HCT116 (cell line): ENCODE data around the gene UNKL. TPM values are rescaled to one million over a fixed set of nuclear protein-coding genes. Genes with fewer than 3 reads are reported as not detected.

ENCODE experiments used
- ATAC-seq: fragments of 200-7000 bp; cut with Tn5 transposase; 2 replicates; pipeline ENCODE4 v1.9.1; 2020; ENCODE audit warnings: mild to moderate bottlenecking, moderate library complexity
- BruUV-seq: library from RNA; stranded (reverse); fragments of 400-500 nt; replicated peaks from 2 replicates; lab custom pipeline; 2021; lab: Mats Ljungman, UMichigan
- CTCF ChIA-PET: fragments of 300-600 bp; sonication (Branson Sonifier 250); formaldehyde crosslinking; loops from one replicate; lab custom pipeline; 2021; ENCODE audit warnings: antibody characterized with exemption; lab: Charles Lee
- POLR2A ChIA-PET: fragments of 300-600, 350-600 bp; sonication (Branson Sonifier 250); formaldehyde crosslinking; loops from one replicate; lab custom pipeline; 2021; ENCODE audit warnings: antibody characterized with exemption; lab: Charles Lee
- RAD21 ChIA-PET, 2 experiments: fragments of 300-600 bp; sonication (Branson Sonifier 250); formaldehyde crosslinking; loops; one replicate each; lab custom pipeline; 2023; ENCODE audit warnings: low total read pairs in 2 of 2; ENCODE audit not compliant: uncharacterized antibody in 2 of 2, unreplicated experiment in 2 of 2, low non-redundant PET in 1 of 2; lab: Charles Lee
- DNase-seq: peaks from one replicate; pipeline ENCODE4 v3.0.0-alpha.2; 2010; ENCODE audit warnings: low read depth, low spot score
- H2AFZ ChIP-seq: fragments of 200-600 bp; shearing (Covaris generic), sonication (generic); 2 replicates; pipeline ENCODE4 v1.6.1; 2017; ENCODE audit warnings: low read depth, mixed run types, mixed read lengths, antibody characterized with exemption, low read length; ENCODE audit not compliant: poor library complexity, severe bottlenecking
- H3K27ac ChIP-seq: 2 replicates; pipeline ENCODE4 v1.5.1; 2012; ENCODE audit warnings: low read depth, low read length
- H3K27me3 ChIP-seq: fragments of 200-600 bp; sonication (generic); 2 replicates; pipeline ENCODE4 v1.6.1; 2016; ENCODE audit warnings: mixed run types, low read length, mixed read lengths; ENCODE audit not compliant: insufficient read depth
- H3K36me3 ChIP-seq, 2 experiments: fragments of 200-500 bp in 1 of 2; fragments of 200-600 bp in 1 of 2; sonication (Bioruptor generic) in 1 of 2; sonication (generic) in 1 of 2; 2 replicates each; pipeline versions ENCODE4 v1.5.1 to v1.6.1; 2014 to 2016; ENCODE audit warnings: low read length in 2 of 2, inconsistent platforms in 1 of 2, mixed read lengths in 1 of 2, mixed run types in 1 of 2; ENCODE audit not compliant: insufficient read depth in 2 of 2, control insufficient read depth in 1 of 2
- H3K4me1 ChIP-seq, 2 experiments: fragments of 200-600 bp in 1 of 2; sonication (generic) in 1 of 2; 2 replicates each; pipeline versions ENCODE4 v1.5.1 to v1.6.1; 2012 to 2017; ENCODE audit warnings: low read length in 2 of 2, inconsistent platforms in 1 of 2, mild to moderate bottlenecking in 1 of 2, mixed read lengths in 1 of 2, mixed run types in 1 of 2, moderate library complexity in 1 of 2; ENCODE audit not compliant: insufficient read depth in 2 of 2, control insufficient read depth in 1 of 2
- H3K4me2 ChIP-seq: fragments of 200-600 bp; sonication (generic); 2 replicates; pipeline ENCODE4 v1.6.1; 2017; ENCODE audit warnings: mixed run types, low read length, mixed read lengths
- H3K4me3 ChIP-seq, 2 experiments: fragments of 200-600 bp in 1 of 2; sonication (generic) in 1 of 2; replicated peaks in 1 of 2; 2 replicates each; pipeline ENCODE4 v1.5.1; 2011 to 2016; ENCODE audit warnings: low read length in 2 of 2, control low read depth in 1 of 2, low read depth in 1 of 2, mild to moderate bottlenecking in 1 of 2, mixed read lengths in 1 of 2, mixed run types in 1 of 2
- H3K79me2 ChIP-seq: fragments of 200-600 bp; sonication (generic); 2 replicates; pipeline ENCODE4 v1.6.1; 2017; ENCODE audit warnings: mild to moderate bottlenecking, mixed run types, low read length, moderate library complexity, mixed read lengths; ENCODE audit not compliant: insufficient read depth
- H3K9ac ChIP-seq: fragments of 200-600 bp; sonication (generic); 2 replicates; pipeline ENCODE4 v1.6.1; 2016; ENCODE audit warnings: low read length, mixed read lengths
- H3K9me2 ChIP-seq: fragments of 200-600 bp; sonication (generic), shearing (Covaris generic); 2 replicates; pipeline ENCODE4 v1.6.1; 2017; ENCODE audit warnings: mixed run types, mild to moderate bottlenecking, moderate library complexity; ENCODE audit not compliant: insufficient read depth
- H3K9me3 ChIP-seq, 2 experiments: fragments of 200-500 bp in 1 of 2; fragments of 200-600 bp in 1 of 2; sonication (Bioruptor generic) in 1 of 2; sonication (generic) in 1 of 2; 2 replicates each; pipeline ENCODE4 v1.6.1; 2014 to 2017; ENCODE audit warnings: low read length in 2 of 2, mixed read lengths in 2 of 2, inconsistent platforms in 1 of 2, low read depth in 1 of 2, mild to moderate bottlenecking in 1 of 2, mixed run types in 1 of 2, moderate library complexity in 1 of 2; ENCODE audit not compliant: control insufficient read depth in 1 of 2, insufficient read depth in 1 of 2
- H4K20me1 ChIP-seq: fragments of 200-600 bp; sonication (generic), shearing (Covaris generic); 2 replicates; pipeline ENCODE4 v1.6.1; 2017; ENCODE audit warnings: mixed run types, mild to moderate bottlenecking, moderate library complexity; ENCODE audit not compliant: insufficient read depth
- ATF3 ChIP-seq: IDR thresholded peaks from 2 replicates; pipeline ENCODE4 v1.6.1; 2012
- CTCF ChIP-seq, 3 experiments: fragments of 200-600 bp in 1 of 3; sonication (generic) in 1 of 3; IDR thresholded peaks in 2 of 3; conservative IDR thresholded peaks in 1 of 3; 2 replicates each; pipeline ENCODE4 v1.5.1; 2012 to 2017; ENCODE audit warnings: low read depth in 2 of 3, low read length in 2 of 3, antibody characterized with exemption in 1 of 3, borderline replicate concordance in 1 of 3, control low read depth in 1 of 3, mild to moderate bottlenecking in 1 of 3, mixed read lengths in 1 of 3, mixed run types in 1 of 3, moderate library complexity in 1 of 3; ENCODE audit not compliant: insufficient read depth in 1 of 3
- JUND ChIP-seq: IDR thresholded peaks from 2 replicates; pipeline ENCODE4 v1.6.1; 2012
- POLR2A ChIP-seq: IDR thresholded peaks from 2 replicates; pipeline ENCODE4 v1.7.0; 2011; ENCODE audit warnings: borderline replicate concordance; ENCODE audit not compliant: insufficient read depth, insufficient read length; ENCODE audit errors: extremely low read depth
- POLR2AphosphoS5 ChIP-seq: IDR thresholded peaks from 2 replicates; pipeline ENCODE4 v1.6.1; 2011; ENCODE audit warnings: mild to moderate bottlenecking, low read depth, low read length, moderate library complexity
- SIN3A ChIP-seq: IDR thresholded peaks from 2 replicates; pipeline ENCODE4 v1.6.1; 2012; ENCODE audit warnings: low read depth
- ZBTB33 ChIP-seq: IDR thresholded peaks from 2 replicates; pipeline ENCODE4 v1.6.1; 2011; ENCODE audit warnings: mild to moderate bottlenecking, low read length, moderate library complexity; ENCODE audit not compliant: insufficient replicate concordance; ENCODE audit errors: extremely low read depth
- intact Hi-C: fragments of 100-400 bp; cut with micrococcal nuclease; formaldehyde crosslinking; loops from 2 replicates; pipeline ENCODE4 v1.10.0; 2022
- total RNA-seq: library from RNA; stranded (reverse); gene quantifications from one replicate; pipeline ENCODE4 v1.2.1, GENCODE V29; 2021; ENCODE audit not compliant: unreplicated experiment
- TF ChIP-seq, protein P1 (sequence below): IDR thresholded peaks from 2 replicates; pipeline ENCODE4 v1.6.1; 2012

The UNKL gene
- total RNA-seq, 1 experiment from 2014 or later: 24.9 TPM

DNA sequence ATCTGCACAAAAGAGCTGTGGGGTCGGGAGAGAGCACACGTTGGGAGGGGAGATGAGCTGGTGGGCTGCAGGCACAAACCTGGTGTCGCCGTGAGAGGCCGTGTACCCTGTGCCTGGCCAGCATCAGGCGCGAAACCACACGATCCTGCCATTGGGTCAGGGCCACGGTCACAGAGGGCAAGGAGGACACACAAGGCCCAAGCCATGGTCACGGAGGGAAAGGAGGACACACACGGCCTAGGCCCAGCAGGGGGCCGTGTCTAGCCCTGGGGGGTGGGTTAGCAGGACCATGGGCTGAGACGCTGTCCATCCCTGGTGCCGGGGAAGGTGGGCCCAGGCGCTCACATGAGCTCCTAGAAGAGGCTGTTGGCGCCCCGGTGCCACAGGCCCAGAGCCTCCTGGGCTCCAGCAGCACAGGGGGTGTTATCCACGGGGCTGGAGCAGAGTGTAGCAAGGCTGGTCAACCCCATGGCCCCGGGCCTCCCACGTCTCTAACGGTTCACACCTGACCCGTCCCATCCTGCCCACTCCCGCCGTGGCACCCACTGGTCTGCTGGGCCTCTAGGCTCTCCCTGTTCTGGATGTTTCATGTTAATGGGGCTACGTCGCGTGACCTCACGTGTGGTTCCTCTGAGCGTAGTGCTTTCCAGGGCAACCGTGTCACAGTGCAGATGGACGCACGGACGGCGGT, 37.3 kb upstream of the UNKL start:
- Histone ChIP-seq H2AFZ (no peak overlapping the region), H3K9me2 (no peaks in the 10 kb centered on the region), H4K20me1 (no peaks in the 10 kb centered on the region), H3K4me1 (no peaks in the 10 kb centered on the region), H3K27ac (no peak overlapping the region), H3K9ac (no peak overlapping the region), H3K36me3 (no peaks in the 10 kb centered on the region; a peak in 1 of 4 replicates), H3K4me2 (no peak overlapping the region), H3K79me2 (no peaks in the 10 kb centered on the region), H3K27me3 (no peaks in the 10 kb centered on the region), H3K9me3 (no peaks in the 10 kb centered on the region), H3K4me3 (no peak overlapping the region)
- BruUV-seq: no TSS peak
- POLR2A ChIA-PET: no interaction called here
- RAD21 ChIA-PET: no interaction called here
- CTCF ChIA-PET: no interaction called here
- ATAC-seq: no peak
- intact Hi-C loops: no loop called here
- TF ChIP-seq ATF3 (no peak), ZBTB33 (no peak), POLR2A (no peak), JUND (no peak), CTCF (IDR thresholded peaks at IDR 0.05 in 2 of 3, conservative IDR thresholded peaks at IDR 0.05 in 1 of 3; ENCODE audit: borderline replicate concordance in 1 of 3, insufficient read depth in 1 of 3, low read depth in 2 of 3, low read length in 2 of 3) (no peak), SIN3A (no peak), POLR2AphosphoS5 (no peak)
- TF ChIP-seq, protein P1, sequence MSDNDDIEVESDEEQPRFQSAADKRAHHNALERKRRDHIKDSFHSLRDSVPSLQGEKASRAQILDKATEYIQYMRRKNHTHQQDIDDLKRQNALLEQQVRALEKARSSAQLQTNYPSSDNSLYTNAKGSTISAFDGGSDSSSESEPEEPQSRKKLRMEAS: no peak
- no peak for DNase-seq
